ENCODE measurements around the gene PDGFD.

DNA sequence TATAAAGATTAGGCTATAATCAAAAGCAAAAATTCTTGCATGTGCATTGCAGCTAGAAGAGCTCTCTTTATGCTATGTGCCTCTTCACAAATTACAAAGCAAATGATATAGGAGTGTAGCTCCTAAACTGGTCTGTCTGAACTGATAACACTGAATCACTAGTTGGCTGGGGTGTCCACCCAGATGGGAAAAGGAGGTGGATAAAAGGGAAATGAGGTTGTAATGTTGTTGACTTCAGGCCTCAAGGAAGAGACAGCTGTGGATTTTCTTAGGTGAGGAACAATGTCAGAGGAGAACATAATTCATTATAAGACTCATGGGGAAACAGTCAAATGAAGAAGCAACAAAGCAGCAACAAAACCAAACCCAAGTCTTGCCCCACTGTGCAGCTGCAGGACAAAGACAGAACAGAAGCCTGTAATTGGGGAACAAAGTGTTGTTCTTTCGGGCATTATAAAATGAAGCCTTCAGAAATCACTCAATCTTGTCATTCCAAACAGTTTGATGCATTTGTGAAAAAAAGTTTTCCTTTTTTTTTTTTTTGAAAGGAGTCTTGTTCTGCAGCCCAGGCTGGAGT is 257.6 kb downstream of the PDGFD start:
- TF ChIP-seq HDGF (IDR thresholded peaks at IDR 0.05; ENCODE audit: borderline replicate concordance), result no peak
- no peak for TF ChIP-seq ZNF384 (IDR thresholded peaks at IDR 0.05)
